Muscle of leg (tissue), 16 donors: ENCODE measurements around the gene TOMM7. TPM values are rescaled to one million over a fixed set of nuclear protein-coding genes. Genes with fewer than 3 reads are reported as not detected.
A peak's percentile ranks its signal among the peaks of the same experiment; 100 is the strongest.

Source experiments
- DNase-seq: peaks from one replicate; pipeline ENCODE4 v3.0.0; 2013
- H3K27ac ChIP-seq: one replicate; pipeline ENCODE4 v1.5.1; 2013; ENCODE audit warnings: mild to moderate bottlenecking, low read length, control low read depth
- H3K27me3 ChIP-seq: one replicate; pipeline ENCODE4 v1.6.1; 2013; ENCODE audit warnings: low read length; ENCODE audit not compliant: control insufficient read depth, insufficient read depth
- H3K36me3 ChIP-seq: one replicate; pipeline ENCODE4 v1.6.1; 2013; ENCODE audit warnings: low read length; ENCODE audit not compliant: control insufficient read depth, insufficient read depth
- H3K4me1 ChIP-seq: one replicate; pipeline ENCODE4 v1.6.1; 2013; ENCODE audit warnings: low read length; ENCODE audit not compliant: control insufficient read depth, insufficient read depth
- H3K4me3 ChIP-seq: one replicate; pipeline ENCODE4 v1.5.1; 2013; ENCODE audit warnings: low read length, control low read depth
- H3K9me3 ChIP-seq: replicated peaks from 2 replicates; pipeline ENCODE4 v1.6.1; 2013; ENCODE audit warnings: low read depth, low read length; ENCODE audit not compliant: control insufficient read depth
- WGBS: methylation state at CpG from one replicate; pipeline ENCODE4 v1.1.5; 2013; ENCODE audit warnings: missing lambda C conversion rate; ENCODE audit not compliant: insufficient coverage; 5-methylcytosine and 5-hydroxymethylcytosine counted together
- long read RNA-seq, 11 donors: transcript quantifications; one replicate each; lab custom pipeline, GENCODE V29; 2026
- polyA plus RNA-seq, 8 donors: library from polyadenylated mRNA; unstranded; fragments of 120-200 nt; gene quantifications; one replicate each; pipeline versions ENCODE4 v1.2.1 to v1.2.3, GENCODE V29; 2013; ENCODE audit warnings: inconsistent platforms in 1 of 8, low replicate concordance in 1 of 8; ENCODE audit not compliant: insufficient read length in 8 of 8, insufficient read depth in 1 of 8
- total RNA-seq: library from RNA; stranded (reverse); fragments of 120-200 nt; gene quantifications from one replicate; pipeline ENCODE4 v1.2.4, GENCODE V29; 2013

The TOMM7 gene
- total RNA-seq (695 TPM), polyA plus RNA-seq (100 to 1,000 TPM; 648 to 986 (median 861) TPM)
- long read RNA-seq, donor 1, transcript TOMM7-205 (2 exons, 551 nt) = minor isoform, 14 of 274 reads
- long read RNA-seq, donor 1, transcript TOMM7-201 (3 exons, 778 nt) = major isoform, 225 of 274 reads
- long read RNA-seq, donor 1, partial matches to known transcripts = 15 of 274 reads
- long read RNA-seq, donor 1, other reads (novel, unspliced or antisense) = 16 of 274 reads
- long read RNA-seq, donor 2, transcript TOMM7-201 (3 exons, 778 nt) = major isoform, 50 of 72 reads
- long read RNA-seq, donor 2, transcript TOMM7-205 (2 exons, 551 nt) = minor isoform, 8 of 72 reads
- long read RNA-seq, donor 2, partial matches to known transcripts = 7 of 72 reads
- long read RNA-seq, donor 2, other reads (novel, unspliced or antisense) = 6 of 72 reads
- long read RNA-seq, donor 3, transcript TOMM7-201 (3 exons, 778 nt) = major isoform, 408 of 456 reads
- long read RNA-seq, donor 3, transcript TOMM7-204 (2 exons, 731 nt) = minor isoform, 11 of 456 reads
- long read RNA-seq, donor 3, transcript TOMM7-205 (2 exons, 551 nt) = minor isoform, 17 of 456 reads
- long read RNA-seq, donor 3, partial matches to known transcripts = 0 of 456 reads
- long read RNA-seq, donor 3, other reads (novel, unspliced or antisense) = 19 of 456 reads
- long read RNA-seq, donor 4, transcript TOMM7-205 (2 exons, 551 nt) = minor isoform, 19 of 272 reads
- long read RNA-seq, donor 4, transcript TOMM7-201 (3 exons, 778 nt) = major isoform, 235 of 272 reads
- long read RNA-seq, donor 4, partial matches to known transcripts = 0 of 272 reads
- long read RNA-seq, donor 4, other reads (novel, unspliced or antisense) = 13 of 272 reads
- long read RNA-seq, donor 5, transcript TOMM7-205 (2 exons, 551 nt) = minor isoform, 67 of 1,015 reads
- long read RNA-seq, donor 5, transcript TOMM7-201 (3 exons, 778 nt) = major isoform, 871 of 1,015 reads
- long read RNA-seq, donor 5, transcript TOMM7-204 (2 exons, 731 nt) = minor isoform, 23 of 1,015 reads
- long read RNA-seq, donor 5, partial matches to known transcripts = 0 of 1,015 reads
- long read RNA-seq, donor 5, other reads (novel, unspliced or antisense) = 51 of 1,015 reads
- long read RNA-seq, donor 6, transcript TOMM7-201 (3 exons, 778 nt) = major isoform, 1,016 of 1,221 reads
- long read RNA-seq, donor 6, transcript TOMM7-205 (2 exons, 551 nt) = minor isoform, 102 of 1,221 reads
- long read RNA-seq, donor 6, transcript TOMM7-204 (2 exons, 731 nt) = minor isoform, 54 of 1,221 reads
- long read RNA-seq, donor 6, partial matches to known transcripts = 0 of 1,221 reads
- long read RNA-seq, donor 6, other reads (novel, unspliced or antisense) = 46 of 1,221 reads
- long read RNA-seq, donor 7, transcript TOMM7-204 (2 exons, 731 nt) = minor isoform, 6 of 848 reads
- long read RNA-seq, donor 7, transcript TOMM7-205 (2 exons, 551 nt) = minor isoform, 80 of 848 reads
- long read RNA-seq, donor 7, transcript TOMM7-201 (3 exons, 778 nt) = major isoform, 705 of 848 reads
- long read RNA-seq, donor 7, partial matches to known transcripts = 0 of 848 reads
- long read RNA-seq, donor 7, other reads (novel, unspliced or antisense) = 50 of 848 reads
- long read RNA-seq, donor 8, transcript TOMM7-205 (2 exons, 551 nt) = minor isoform, 76 of 575 reads
- long read RNA-seq, donor 8, transcript TOMM7-206 (2 exons, 520 nt) = minor isoform, 5 of 575 reads
- long read RNA-seq, donor 8, transcript TOMM7-201 (3 exons, 778 nt) = major isoform, 460 of 575 reads
- long read RNA-seq, donor 8, partial matches to known transcripts = 9 of 575 reads
- long read RNA-seq, donor 8, other reads (novel, unspliced or antisense) = 21 of 575 reads
- long read RNA-seq, donor 9, transcript TOMM7-204 (2 exons, 731 nt) = minor isoform, 5 of 634 reads
- long read RNA-seq, donor 9, transcript TOMM7-201 (3 exons, 778 nt) = major isoform, 489 of 634 reads
- long read RNA-seq, donor 9, transcript TOMM7-205 (2 exons, 551 nt) = minor isoform, 57 of 634 reads
- long read RNA-seq, donor 9, partial matches to known transcripts = 51 of 634 reads
- long read RNA-seq, donor 9, other reads (novel, unspliced or antisense) = 31 of 634 reads
- long read RNA-seq, donor 10, transcript TOMM7-205 (2 exons, 551 nt) = minor isoform, 103 of 905 reads
- long read RNA-seq, donor 10, transcript TOMM7-204 (2 exons, 731 nt) = minor isoform, 32 of 905 reads
- long read RNA-seq, donor 10, transcript TOMM7-201 (3 exons, 778 nt) = major isoform, 640 of 905 reads
- long read RNA-seq, donor 10, partial matches to known transcripts = 97 of 905 reads
- long read RNA-seq, donor 10, other reads (novel, unspliced or antisense) = 32 of 905 reads
- long read RNA-seq, donor 11, transcript TOMM7-206 (2 exons, 520 nt) = minor isoform, 5 of 628 reads
- long read RNA-seq, donor 11, transcript TOMM7-204 (2 exons, 731 nt) = minor isoform, 7 of 628 reads
- long read RNA-seq, donor 11, transcript TOMM7-205 (2 exons, 551 nt) = minor isoform, 44 of 628 reads
- long read RNA-seq, donor 11, transcript TOMM7-201 (3 exons, 778 nt) = major isoform, 548 of 628 reads
- long read RNA-seq, donor 11, partial matches to known transcripts = 0 of 628 reads
- long read RNA-seq, donor 11, other reads (novel, unspliced or antisense) = 24 of 628 reads

- Histone ChIP-seq H3K4me1 (peaks cover 8% of the 10 kb centered on the region), H3K27me3 (peaks cover 7% of the 10 kb centered on the region), H3K27ac (peak within 1 kb of the TSS; percentile 86), H3K9me3 (no peaks in the 10 kb centered on the region), H3K4me3 (peak within 1 kb of the TSS; percentile 62), H3K36me3 (peaks cover 2% of the 10 kb centered on the region)
- peak; percentile 99 for DNase-seq
- WGBS = 0% methylated on average over 34 of the region's 38 CpGs
Measured at GRCh38 chr7:22822486-22823141, at the start of gene TOMM7. Gene TOMM7, minus strand, starts transcription at chr7:22822849. Its CDS starts 70 bp downstream, at chr7:22822779.

GRCh38 chr7:22872096-22872807 lies 49.6 kb upstream of the TOMM7 start:
- H3K9me3 ChIP-seq = no peaks in the 10 kb centered on the region
- WGBS = 60% methylated on average over 1 of the region's 7 CpGs
- H3K4me1 ChIP-seq = peaks cover 8% of the 10 kb centered on the region
- H3K36me3 ChIP-seq = no peaks in the 10 kb centered on the region
- no peak for DNase-seq
- no peak overlapping the region for H3K27ac ChIP-seq
- no peak overlapping the region for H3K4me3 ChIP-seq
- no peaks in the 10 kb centered on the region for H3K27me3 ChIP-seq

DNA sequence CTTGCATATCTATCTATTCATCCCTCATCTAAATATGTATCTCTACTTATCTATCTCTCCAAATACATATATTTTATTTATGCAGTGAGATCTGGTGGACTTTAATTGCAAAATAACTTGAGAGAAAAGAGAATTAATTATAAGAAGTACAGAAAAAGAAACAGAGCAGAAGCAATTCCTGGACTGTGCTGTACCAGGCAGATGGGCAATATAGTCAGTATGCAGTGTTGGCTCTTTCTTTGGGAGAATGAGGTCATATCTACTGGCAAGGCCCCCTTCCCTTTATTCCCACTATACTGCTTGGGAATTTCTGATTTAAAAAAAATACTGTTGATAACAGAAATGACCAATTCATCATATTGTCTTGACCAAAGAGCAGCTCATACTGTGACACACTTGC lies 49.0 kb upstream of the TOMM7 start:
- Histone ChIP-seq H3K4me3 (no peak overlapping the region), H3K9me3 (no peaks in the 10 kb centered on the region), H3K36me3 (no peaks in the 10 kb centered on the region), H3K27me3 (no peaks in the 10 kb centered on the region), H3K27ac (no peak overlapping the region), H3K4me1 (peaks cover 9% of the 10 kb centered on the region)
- DNase-seq = no peak

GRCh38 chr7:22868509-22868908 lies 45.9 kb upstream of the TOMM7 start:
- Histone ChIP-seq H3K4me1 (peaks cover 19% of the 10 kb centered on the region), H3K9me3 (no peaks in the 10 kb centered on the region), H3K36me3 (no peaks in the 10 kb centered on the region), H3K4me3 (no peak overlapping the region), H3K27me3 (no peaks in the 10 kb centered on the region), H3K27ac (no peak overlapping the region)
- no peak for DNase-seq
- WGBS = 100% methylated on average over 1 of the region's 1 CpG

- no CpG with 5 or more reads among the region's 2 CpGs for WGBS
- H3K4me1 ChIP-seq = peaks cover 19% of the 10 kb centered on the region
- no peaks in the 10 kb centered on the region for H3K36me3 ChIP-seq
- peak overlapping the region; percentile 92 for H3K27ac ChIP-seq
- no peak overlapping the region for H3K4me3 ChIP-seq
- no peak for DNase-seq
- no peaks in the 10 kb centered on the region for H3K9me3 ChIP-seq
- H3K27me3 ChIP-seq = no peaks in the 10 kb centered on the region
Measured at GRCh38 chr7:22867589-22867988, 44.9 kb upstream of the TOMM7 start.

DNA sequence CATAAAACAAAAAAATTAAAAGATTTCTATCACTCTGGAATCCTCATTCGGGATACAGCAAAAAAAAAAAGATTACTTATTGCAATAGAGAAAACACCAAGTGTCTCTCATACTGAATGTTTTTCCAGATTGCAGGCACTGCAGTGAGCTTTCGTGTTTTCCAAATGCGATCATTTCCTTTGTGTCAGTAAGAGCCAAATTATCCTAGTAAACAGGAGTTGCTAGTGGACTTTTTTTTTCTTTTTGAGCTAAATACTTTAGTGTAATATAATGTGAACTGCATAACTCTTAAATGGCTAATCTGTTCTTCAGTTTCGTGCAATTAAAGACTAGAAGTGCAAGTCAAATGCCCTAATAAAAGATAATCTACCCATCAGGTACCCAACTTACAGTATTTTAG lies 44.4 kb upstream of the TOMM7 start:
- H3K4me3 ChIP-seq = no peak overlapping the region
- no CpG with 5 or more reads among the region's 4 CpGs for WGBS
- DNase-seq = peak; percentile 98

DNA sequence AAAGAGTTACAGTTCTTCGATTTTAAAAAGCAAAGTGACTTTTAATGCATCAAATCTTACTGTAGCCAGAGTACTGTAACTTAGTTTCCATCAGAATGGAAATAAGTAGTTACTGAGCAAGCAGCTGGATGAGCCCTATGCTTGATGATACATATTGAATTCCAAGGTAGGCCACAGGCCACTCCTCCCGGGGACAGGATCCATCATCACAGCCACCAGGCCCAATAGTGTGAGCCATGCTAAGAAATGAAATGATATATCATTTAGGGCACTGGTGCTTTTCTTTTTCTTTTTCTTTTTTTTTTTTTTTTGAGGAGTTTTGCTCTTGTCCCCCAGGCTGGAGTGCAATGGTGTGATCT lies 42.9 kb upstream of the TOMM7 start:
- no CpG with 5 or more reads among the region's 2 CpGs for WGBS
- Histone ChIP-seq H3K27ac (peak overlapping the region; percentile 77), H3K36me3 (peaks cover 2% of the 10 kb centered on the region), H3K4me3 (no peak overlapping the region), H3K9me3 (no peaks in the 10 kb centered on the region), H3K4me1 (peaks cover 21% of the 10 kb centered on the region), H3K27me3 (no peaks in the 10 kb centered on the region)
- DNase-seq = peak; percentile 68

More for the DNA sequence above, 44.4 kb upstream of the TOMM7 start:
- H3K9me3 ChIP-seq = no peaks in the 10 kb centered on the region
- peaks cover 19% of the 10 kb centered on the region for H3K4me1 ChIP-seq
- H3K27ac ChIP-seq = peak overlapping the region; percentile 92
- H3K27me3 ChIP-seq = no peaks in the 10 kb centered on the region
- H3K36me3 ChIP-seq = no peaks in the 10 kb centered on the region
